Ovary (tissue), 3 donors: ENCODE measurements around the gene PHLDA2.

ENCODE experiments used
- EP300 ChIP-seq: sonication (generic); formaldehyde crosslinking; IDR thresholded peaks from one replicate; pipeline ENCODE4 v1.6.1; 2017; ENCODE audit warnings: antibody characterized with exemption
- POLR2A ChIP-seq: fragments of 450-650 bp; IDR thresholded peaks from one replicate; pipeline ENCODE4 v1.6.1; 2017; ENCODE audit warnings: antibody characterized with exemption, mild to moderate bottlenecking, moderate library complexity
- TF ChIP-seq, protein P1 (sequence below), 3 donors: fragments of 450-650 bp in 2 of 3; fragments of 200-600 bp in 1 of 3; IDR thresholded peaks; one replicate each; pipeline versions ENCODE4 v1.5.1 to v1.8.0; 2016 to 2022; ENCODE audit warnings: antibody characterized with exemption in 3 of 3, mild to moderate bottlenecking in 1 of 3
- donor health status: DM: no; HTN: no; CAD: no.

DNA sequence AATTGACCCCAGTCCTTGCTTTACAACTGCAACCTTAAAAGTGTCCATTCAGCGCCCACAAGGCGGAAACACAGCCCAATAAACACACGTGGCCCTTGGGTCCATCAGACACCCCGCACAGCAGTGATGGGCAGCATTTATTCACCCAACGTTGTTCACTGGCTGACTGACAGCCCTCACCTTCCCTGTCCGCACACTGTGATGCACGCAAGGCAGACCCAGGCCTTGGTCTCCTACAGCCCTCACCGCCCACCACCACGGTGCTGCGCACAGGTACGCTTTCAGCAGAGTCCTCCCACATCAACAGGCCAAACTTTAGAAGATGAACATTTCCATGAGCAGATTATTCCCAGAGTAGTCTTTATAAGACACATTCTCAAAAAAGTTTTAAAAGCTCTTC, 20.7 kb upstream of the PHLDA2 start:
- TF ChIP-seq, protein P1, sequence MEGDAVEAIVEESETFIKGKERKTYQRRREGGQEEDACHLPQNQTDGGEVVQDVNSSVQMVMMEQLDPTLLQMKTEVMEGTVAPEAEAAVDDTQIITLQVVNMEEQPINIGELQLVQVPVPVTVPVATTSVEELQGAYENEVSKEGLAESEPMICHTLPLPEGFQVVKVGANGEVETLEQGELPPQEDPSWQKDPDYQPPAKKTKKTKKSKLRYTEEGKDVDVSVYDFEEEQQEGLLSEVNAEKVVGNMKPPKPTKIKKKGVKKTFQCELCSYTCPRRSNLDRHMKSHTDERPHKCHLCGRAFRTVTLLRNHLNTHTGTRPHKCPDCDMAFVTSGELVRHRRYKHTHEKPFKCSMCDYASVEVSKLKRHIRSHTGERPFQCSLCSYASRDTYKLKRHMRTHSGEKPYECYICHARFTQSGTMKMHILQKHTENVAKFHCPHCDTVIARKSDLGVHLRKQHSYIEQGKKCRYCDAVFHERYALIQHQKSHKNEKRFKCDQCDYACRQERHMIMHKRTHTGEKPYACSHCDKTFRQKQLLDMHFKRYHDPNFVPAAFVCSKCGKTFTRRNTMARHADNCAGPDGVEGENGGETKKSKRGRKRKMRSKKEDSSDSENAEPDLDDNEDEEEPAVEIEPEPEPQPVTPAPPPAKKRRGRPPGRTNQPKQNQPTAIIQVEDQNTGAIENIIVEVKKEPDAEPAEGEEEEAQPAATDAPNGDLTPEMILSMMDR (IDR thresholded peaks at IDR 0.05), result no peak
- TF ChIP-seq EP300 (no peak), POLR2A (no peak)
